GM10248 (cell line): ENCODE data around the gene HDHD5.

ENCODE experiments used
- CTCF ChIA-PET: fragments of 300-600 bp; sonication (Branson Sonifier 250); formaldehyde crosslinking; extraction: SDS; loops from one replicate; lab custom pipeline; 2021; ENCODE audit warnings: antibody characterized with exemption; lab: Yijun Ruan, JAX
- POLR2A ChIA-PET: fragments of 350-650 bp; sonication (Branson Sonifier 250); formaldehyde crosslinking; extraction: SDS; loops from one replicate; lab custom pipeline; 2020; ENCODE audit warnings: antibody characterized with exemption; lab: Yijun Ruan, JAX
- DNase-seq: peaks from one replicate; pipeline ENCODE4 v3.0.0; 2012; ENCODE audit errors: extremely low spot score
- CTCF ChIP-seq: IDR thresholded peaks from 2 replicates; pipeline ENCODE4 v1.5.1; 2012; ENCODE audit warnings: mild to moderate bottlenecking, low read depth; ENCODE audit errors: extremely low read depth, missing control alignments, control extremely low read depth

HDHD5 gene

DNA sequence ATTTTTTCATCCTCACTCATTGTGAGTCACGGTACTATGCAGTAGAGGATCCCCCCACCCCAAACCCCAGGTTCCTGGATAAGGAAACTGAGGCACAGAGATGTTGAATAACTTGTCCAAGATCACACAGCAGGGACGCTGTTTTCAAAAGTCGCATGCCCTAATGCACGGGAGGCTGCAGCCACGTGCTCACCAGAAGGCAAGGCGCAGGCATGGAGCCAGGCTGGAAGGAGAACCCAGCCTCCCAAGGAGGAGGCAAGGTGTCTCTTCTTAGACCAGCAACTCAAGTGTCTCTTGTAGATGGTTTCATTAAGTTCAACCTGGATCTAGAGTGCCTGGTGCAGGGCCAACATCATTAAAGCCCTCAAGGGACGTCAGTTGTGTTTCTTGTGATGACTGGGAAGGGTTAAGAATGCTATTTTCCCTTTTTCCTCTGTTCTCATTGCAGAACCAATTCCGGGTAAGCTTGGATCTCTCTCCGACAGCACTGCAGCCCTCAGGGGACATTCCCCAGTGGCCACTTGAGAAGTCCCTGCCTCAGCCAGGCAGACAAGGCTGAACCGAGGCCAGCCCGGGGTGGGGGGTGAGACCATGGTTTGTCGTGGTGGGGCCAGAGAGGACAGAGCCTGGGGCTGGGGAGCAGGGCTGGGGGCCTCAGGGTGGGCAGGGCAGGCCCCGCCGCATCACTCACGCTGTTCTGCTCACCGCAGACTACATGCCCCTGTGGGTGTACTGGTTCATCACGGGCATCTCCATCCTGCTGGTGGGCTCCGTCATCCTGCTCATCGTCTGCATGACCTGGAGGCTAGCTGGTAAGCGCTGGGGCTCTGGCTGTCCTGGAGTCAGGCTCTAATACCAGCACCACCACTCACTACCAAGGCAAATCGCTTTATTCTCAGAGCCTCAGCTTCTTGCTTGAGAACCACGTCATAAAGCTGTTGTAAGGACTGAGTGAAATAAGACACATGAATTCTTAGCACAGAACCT is 53.6 kb downstream of the HDHD5 start:
- ChIA-PET CTCF (interaction anchor here (2.6 kb wide), 1 partner anchor 66 kb away, joined by 9 read pairs; no protein-coding TSS in a partner anchor), POLR2A (no interaction called here)
- TF ChIP-seq CTCF: no peak
- no peak for DNase-seq

DNA sequence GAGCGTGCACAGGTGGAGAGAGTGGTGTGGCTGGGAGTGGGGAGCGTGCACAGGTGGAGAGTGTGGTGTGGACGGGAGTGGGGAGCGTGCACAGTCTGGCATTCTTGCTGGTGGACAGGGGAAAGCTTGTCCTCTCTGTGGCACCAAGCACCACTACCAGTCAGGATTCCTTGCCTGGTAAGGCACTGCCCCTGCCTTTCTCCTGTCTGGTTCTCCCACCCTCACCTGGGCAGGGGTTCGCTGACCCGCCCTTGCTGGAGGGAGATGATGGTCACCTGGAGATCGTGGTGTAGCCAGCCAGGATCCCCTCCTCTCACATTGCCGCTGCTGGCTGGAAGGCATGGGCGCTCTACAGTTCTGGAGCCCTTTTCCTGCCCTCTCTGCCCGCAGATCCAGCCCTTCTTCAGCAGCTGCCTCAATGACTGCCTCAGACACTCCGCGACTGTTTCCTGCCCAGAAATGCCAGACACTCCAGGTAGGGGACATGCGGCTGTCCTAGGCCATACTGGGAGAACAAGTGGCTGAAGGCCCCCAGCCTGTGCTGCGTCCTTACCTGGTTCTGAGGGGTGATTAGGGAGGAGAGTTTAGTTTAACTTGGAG is 54.6 kb downstream of the HDHD5 start:
- TF ChIP-seq CTCF: no peak
- ChIA-PET CTCF (no interaction called here), POLR2A (no interaction called here)

DNA sequence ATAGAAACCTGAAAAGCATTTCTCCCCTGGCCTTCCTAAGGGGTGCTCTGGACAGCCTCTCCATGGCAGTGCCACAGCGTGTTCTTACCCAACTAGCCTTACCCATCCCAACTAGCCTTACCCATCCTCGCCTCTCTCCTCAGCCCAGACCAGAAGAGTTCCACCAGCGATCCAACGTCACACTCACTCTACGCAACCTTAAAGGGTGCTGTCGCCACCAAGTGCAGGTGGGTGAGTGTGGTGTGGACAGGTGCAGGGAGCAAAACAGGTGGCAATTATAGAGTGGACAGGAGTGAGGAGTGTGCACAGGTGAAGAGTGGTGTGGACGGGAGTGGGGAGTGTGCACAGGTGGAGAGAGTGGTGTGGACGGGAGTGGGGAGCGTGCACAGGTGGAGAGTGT is 55.7 kb downstream of the HDHD5 start:
- no peak for DNase-seq
- POLR2A ChIA-PET: no interaction called here
- no peak for TF ChIP-seq CTCF
- CTCF ChIA-PET: no interaction called here

More for the DNA sequence above, 54.6 kb downstream of the HDHD5 start:
- no peak for DNase-seq

- DNase-seq: no peak
- TF ChIP-seq CTCF: no peak
- CTCF ChIA-PET: interaction anchor here (1.1 to 1.3 kb wide), 2 partner anchors 69 to 399 kb away, joined by 3 to 6 read pairs; no protein-coding TSS in a partner anchor
- POLR2A ChIA-PET: no interaction called here
Measured at GRCh38 chr22:17102297-17102667, 56.8 kb downstream of the HDHD5 start.

GRCh38 chr22:17101475-17102296 is 57.4 kb downstream of the HDHD5 start:
- DNase-seq: no peak
- no peak for TF ChIP-seq CTCF
- ChIA-PET POLR2A (no interaction called here), CTCF (interaction anchor here (0.8 to 1.3 kb wide), 3 partner anchors 36 to 400 kb away, joined by 3 to 6 read pairs (median 3); no protein-coding TSS in a partner anchor)

DNA sequence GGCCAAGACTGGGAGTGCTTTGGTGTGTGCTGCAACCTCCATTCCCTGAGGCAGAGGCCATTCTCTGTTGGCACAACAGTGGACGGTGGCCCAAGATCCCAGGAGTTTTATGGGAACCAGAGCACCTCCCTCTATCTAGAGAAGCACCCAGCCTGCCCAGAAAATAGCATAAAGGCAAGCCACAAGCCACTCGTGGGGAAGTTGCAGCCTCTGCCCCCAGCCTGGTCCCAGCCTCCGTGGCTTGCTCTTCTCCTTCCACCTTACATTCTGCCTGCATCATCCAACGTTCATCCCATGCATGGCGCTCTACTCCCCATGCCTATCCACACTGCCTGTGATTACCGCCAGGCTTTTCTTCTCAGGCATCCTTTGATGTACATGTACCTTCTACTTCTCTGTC is 58.5 kb downstream of the HDHD5 start:
- ChIA-PET CTCF (no interaction called here), POLR2A (no interaction called here)
- TF ChIP-seq CTCF: no peak
- no peak for DNase-seq
